ENCODE results near the gene NPC1L1. TPM values are rescaled to one million over a fixed set of nuclear protein-coding genes. Genes with fewer than 3 reads are reported as not detected.

NPC1L1 gene
- total and polyA plus RNA-seq, 2 of the 13 experiments (the other 11 are each of a cell fraction or from before 2014, with no cell fraction given): 4.8 to 14.5 TPM

DNA sequence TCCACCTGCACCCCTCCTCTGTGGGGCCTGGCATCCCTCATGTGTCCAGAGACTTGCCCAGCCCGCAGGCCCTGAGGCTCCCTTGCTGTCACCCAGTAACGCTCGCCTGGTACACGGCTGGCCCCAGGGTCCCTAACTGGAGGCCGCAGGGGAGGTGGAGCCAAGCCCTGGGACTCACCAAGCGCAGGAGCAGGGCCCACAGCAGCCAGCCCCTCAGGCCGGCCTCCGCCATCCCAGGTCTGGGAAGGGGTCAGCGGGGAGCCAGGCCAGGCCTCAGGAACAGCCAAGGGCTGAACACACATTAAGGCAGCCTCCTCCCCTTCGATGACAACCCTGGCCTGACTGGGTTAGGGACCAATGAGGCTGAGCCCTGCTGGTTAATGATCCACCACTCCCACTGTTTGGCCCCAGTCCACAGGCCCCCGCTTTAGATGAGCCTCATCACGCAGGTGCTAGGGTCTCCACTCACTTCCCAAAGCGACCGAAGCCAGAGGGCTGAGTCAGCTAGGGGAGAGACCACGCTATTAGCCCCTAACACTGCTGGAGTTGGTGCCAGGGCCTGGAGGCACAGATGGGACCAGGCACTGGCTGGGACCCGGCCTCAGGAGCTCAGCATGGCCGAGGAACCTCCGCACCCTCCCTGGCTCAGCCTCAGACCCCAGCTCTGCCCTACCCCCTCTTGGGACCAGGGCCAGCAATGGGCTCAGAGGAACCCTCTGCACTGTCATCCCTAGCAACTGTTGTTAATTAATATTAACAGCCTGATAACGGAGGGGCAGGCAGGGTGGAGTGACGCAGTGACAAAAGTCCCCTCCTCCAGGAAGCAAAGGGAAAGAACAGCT is at the start of gene NPC1L1 (continued):
- TF ChIP-seq, protein P1, sequence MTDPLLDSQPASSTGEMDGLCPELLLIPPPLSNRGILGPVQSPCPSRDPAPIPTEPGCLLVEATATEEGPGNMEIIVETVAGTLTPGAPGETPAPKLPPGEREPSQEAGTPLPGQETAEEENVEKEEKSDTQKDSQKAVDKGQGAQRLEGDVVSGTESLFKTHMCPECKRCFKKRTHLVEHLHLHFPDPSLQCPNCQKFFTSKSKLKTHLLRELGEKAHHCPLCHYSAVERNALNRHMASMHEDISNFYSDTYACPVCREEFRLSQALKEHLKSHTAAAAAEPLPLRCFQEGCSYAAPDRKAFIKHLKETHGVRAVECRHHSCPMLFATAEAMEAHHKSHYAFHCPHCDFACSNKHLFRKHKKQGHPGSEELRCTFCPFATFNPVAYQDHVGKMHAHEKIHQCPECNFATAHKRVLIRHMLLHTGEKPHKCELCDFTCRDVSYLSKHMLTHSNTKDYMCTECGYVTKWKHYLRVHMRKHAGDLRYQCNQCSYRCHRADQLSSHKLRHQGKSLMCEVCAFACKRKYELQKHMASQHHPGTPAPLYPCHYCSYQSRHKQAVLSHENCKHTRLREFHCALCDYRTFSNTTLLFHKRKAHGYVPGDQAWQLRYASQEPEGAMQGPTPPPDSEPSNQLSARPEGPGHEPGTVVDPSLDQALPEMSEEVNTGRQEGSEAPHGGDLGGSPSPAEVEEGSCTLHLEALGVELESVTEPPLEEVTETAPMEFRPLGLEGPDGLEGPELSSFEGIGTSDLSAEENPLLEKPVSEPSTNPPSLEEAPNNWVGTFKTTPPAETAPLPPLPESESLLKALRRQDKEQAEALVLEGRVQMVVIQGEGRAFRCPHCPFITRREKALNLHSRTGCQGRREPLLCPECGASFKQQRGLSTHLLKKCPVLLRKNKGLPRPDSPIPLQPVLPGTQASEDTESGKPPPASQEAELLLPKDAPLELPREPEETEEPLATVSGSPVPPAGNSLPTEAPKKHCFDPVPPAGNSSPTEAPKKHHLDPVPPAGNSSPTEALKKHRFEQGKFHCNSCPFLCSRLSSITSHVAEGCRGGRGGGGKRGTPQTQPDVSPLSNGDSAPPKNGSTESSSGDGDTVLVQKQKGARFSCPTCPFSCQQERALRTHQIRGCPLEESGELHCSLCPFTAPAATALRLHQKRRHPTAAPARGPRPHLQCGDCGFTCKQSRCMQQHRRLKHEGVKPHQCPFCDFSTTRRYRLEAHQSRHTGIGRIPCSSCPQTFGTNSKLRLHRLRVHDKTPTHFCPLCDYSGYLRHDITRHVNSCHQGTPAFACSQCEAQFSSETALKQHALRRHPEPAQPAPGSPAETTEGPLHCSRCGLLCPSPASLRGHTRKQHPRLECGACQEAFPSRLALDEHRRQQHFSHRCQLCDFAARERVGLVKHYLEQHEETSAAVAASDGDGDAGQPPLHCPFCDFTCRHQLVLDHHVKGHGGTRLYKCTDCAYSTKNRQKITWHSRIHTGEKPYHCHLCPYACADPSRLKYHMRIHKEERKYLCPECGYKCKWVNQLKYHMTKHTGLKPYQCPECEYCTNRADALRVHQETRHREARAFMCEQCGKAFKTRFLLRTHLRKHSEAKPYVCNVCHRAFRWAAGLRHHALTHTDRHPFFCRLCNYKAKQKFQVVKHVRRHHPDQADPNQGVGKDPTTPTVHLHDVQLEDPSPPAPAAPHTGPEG (CRISPR knock-in tag; IDR thresholded peaks at IDR 0.05): no peak
- TF ChIP-seq, protein P2, sequence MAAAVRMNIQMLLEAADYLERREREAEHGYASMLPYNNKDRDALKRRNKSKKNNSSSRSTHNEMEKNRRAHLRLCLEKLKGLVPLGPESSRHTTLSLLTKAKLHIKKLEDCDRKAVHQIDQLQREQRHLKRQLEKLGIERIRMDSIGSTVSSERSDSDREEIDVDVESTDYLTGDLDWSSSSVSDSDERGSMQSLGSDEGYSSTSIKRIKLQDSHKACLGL (CRISPR knock-in tag; IDR thresholded peaks at IDR 0.05): peak; percentile 63; the same call in 1 of the 2 replicates
- TF ChIP-seq ZKSCAN5 (CRISPR knock-in tag; IDR thresholded peaks at IDR 0.05) (0 out of 2 replicates have a peak, but pooled peaks have one; percentile 16), PHF20 (CRISPR knock-in tag; IDR thresholded peaks at IDR 0.05) (peak; percentile 69), POGZ (CRISPR knock-in tag; IDR thresholded peaks at IDR 0.05) (peak; percentile 85), U2AF2 (IDR thresholded peaks at IDR 0.05; ENCODE audit: low read depth, low read length) (no peak), ZSCAN12 (CRISPR knock-in tag; IDR thresholded peaks at IDR 0.05) (no peak), KDM3A (CRISPR knock-in tag; IDR thresholded peaks at IDR 0.05; ENCODE audit: low read depth) (no peak), ZBTB38 (CRISPR knock-in tag; IDR thresholded peaks at IDR 0.05) (peak; percentile 45; the same call in 1 of the 2 replicates), ZNF235 (CRISPR knock-in tag; IDR thresholded peaks at IDR 0.05; ENCODE audit: borderline replicate concordance) (0 out of 2 replicates have a peak, but pooled peaks have one; percentile 82), NR2C2 (CRISPR knock-in tag; IDR thresholded peaks at IDR 0.05; ENCODE audit: borderline replicate concordance) (no peak; the same call in 1 of the 2 replicates), ZNF614 (CRISPR knock-in tag; IDR thresholded peaks at IDR 0.05; ENCODE audit: borderline replicate concordance) (peak; percentile 84; the same call in 1 of the 2 replicates), ZNF224 (CRISPR knock-in tag; IDR thresholded peaks at IDR 0.05) (peak; percentile 76; the same call in 1 of the 2 replicates), JUND (CRISPR knock-in tag; IDR thresholded peaks at IDR 0.05) (0 out of 2 replicates have a peak, but pooled peaks have one; percentile 16), ZNF33B (CRISPR knock-in tag; IDR thresholded peaks at IDR 0.05) (no peak), ZNF256 (CRISPR knock-in tag; conservative IDR thresholded peaks at IDR 0.05) (0 out of 2 replicates have a peak, but pooled peaks have one; percentile 58), RNF2 (conservative IDR thresholded peaks at IDR 0.05; ENCODE audit: low read depth) (no peak), KLF9 (CRISPR knock-in tag; IDR thresholded peaks at IDR 0.05; ENCODE audit: low read depth) (no peak), KAT7 (CRISPR knock-in tag; IDR thresholded peaks at IDR 0.05; ENCODE audit: borderline replicate concordance) (peak; percentile 83; the same call in 1 of the 2 replicates), GABPA (IDR thresholded peaks at IDR 0.05; ENCODE audit: low read depth, low read length) (no peak), GABPA (CRISPR knock-in tag; IDR thresholded peaks at IDR 0.05; ENCODE audit: low read depth) (0 out of 2 replicates have a peak, but pooled peaks have one; percentile 23), NFE2 (CRISPR knock-in tag; IDR thresholded peaks at IDR 0.05) (no peak), ZNF354B (CRISPR knock-in tag; IDR thresholded peaks at IDR 0.05) (no peak), FLYWCH1 (CRISPR knock-in tag; IDR thresholded peaks at IDR 0.05) (no peak), MXI1 (IDR thresholded peaks at IDR 0.05; ENCODE audit: borderline replicate concordance, low read depth, low read length) (peak; percentile 63; the same call in 1 of the 3 replicates)
- TF ChIP-seq, protein P3, sequence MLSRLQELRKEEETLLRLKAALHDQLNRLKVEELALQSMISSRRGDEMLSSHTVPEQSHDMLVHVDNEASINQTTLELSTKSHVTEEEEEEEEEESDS (CRISPR knock-in tag; IDR thresholded peaks at IDR 0.05; ENCODE audit: borderline replicate concordance): no peak

All from HepG2 (cell line).